GM18508 (cell line): ENCODE results near the gene PARP2.

Source experiments
- ATAC-seq: cut with Tn5 transposase; IDR thresholded peaks from one replicate; pipeline ENCODE4 v1.9.1; 2021; ENCODE audit warnings: moderate number of reproducible peaks; ENCODE audit not compliant: insufficient read depth, unreplicated experiment

PARP2 gene

DNA sequence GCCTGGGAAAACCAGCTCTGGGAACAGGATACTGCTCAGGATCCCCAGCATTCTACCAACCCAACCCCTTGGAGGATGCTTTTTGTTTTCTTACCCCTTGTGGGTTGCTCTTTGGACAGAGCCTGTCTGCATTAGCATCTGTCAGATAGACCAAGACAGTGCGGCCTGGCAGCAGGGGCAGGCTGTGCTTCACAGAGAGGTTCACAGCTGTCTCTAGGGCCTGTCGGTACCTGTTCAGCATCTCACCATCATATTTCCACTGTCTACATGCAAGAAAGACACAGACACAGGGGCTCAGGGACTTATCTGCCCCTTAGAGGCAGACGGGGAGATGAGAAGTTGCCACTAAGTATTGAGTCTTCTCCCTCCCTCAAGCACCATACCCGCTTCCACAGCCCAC lies 48.1 kb downstream of the PARP2 start:
- no peak for ATAC-seq

DNA sequence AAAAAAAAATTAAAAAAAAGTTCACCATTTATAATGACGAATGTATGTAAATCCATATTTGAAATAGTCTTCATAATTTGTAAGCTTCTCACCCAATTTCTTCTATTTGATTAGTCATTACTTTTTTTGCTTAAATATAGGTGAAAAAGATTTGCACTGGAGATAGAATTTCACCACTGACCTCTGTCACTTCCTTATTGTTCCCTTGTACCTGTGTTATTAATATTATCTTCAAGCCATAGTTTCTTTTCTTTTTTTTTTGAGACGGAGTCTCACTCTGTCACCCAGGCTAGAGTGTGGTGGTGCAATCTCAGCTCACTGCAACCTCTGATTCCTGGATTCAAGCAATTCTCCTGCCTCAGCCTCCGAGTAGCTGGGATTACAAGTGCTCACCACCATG lies 54.1 kb downstream of the PARP2 start:
- ATAC-seq: no peak

DNA sequence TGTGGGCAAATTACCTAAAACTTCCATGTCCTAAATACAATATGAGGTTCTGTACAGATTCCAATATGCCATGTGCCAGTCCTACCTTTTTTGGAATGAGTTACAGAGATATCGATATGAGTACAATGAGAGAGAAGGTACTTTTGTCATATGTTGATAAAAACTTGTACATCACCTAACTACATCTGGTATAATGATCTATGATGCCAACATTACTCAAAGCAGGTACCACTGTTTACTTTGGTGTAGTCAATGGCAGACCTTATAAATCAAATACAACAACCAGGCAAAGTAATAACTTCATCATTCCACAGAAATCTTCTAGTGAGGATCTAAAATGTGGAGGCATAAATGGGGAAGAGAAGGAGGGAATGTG lies 57.1 kb downstream of the PARP2 start:
- no peak for ATAC-seq

GRCh38 chr14:20400965-20401593 lies 57.6 kb downstream of the PARP2 start:
- no peak for ATAC-seq

GRCh38 chr14:20403521-20403920 lies 60.1 kb downstream of the PARP2 start:
- ATAC-seq: no peak
